ENCODE data around the gene AGT.
"Not testable (repeated sequence)": the region's sequence is repeated elsewhere in the genome, so short reads cannot be mapped to it uniquely, and the experiment has no call there.

AGT gene

GRCh38 chr1:230706887-230707731 is 6.8 kb downstream of the AGT start:
- DNase-seq (ENCODE audit: low read depth) = no peak

- no peak for DNase-seq (ENCODE audit: low read depth)
Observed at GRCh38 chr1:230706020-230706699, 7.8 kb downstream of the AGT start.

GRCh38 chr1:230705289-230706019 is 8.5 kb downstream of the AGT start:
- no peak for DNase-seq (ENCODE audit: low read depth)

- no peak for DNase-seq (ENCODE audit: low read depth)
Observed at GRCh38 chr1:230704830-230705229, 9.1 kb downstream of the AGT start.

- DNase-seq (ENCODE audit: low read depth) = no peak
Observed at GRCh38 chr1:230703679-230704385, 10.1 kb downstream of the AGT start.

GRCh38 chr1:230702934-230703678 is 10.8 kb downstream of the AGT start:
- no peak for DNase-seq (ENCODE audit: low read depth)

- no peak for DNase-seq (ENCODE audit: low read depth)
Observed at GRCh38 chr1:230701895-230702768, 11.8 kb downstream of the AGT start.

- DNase-seq (ENCODE audit: low read depth) = no peak
Observed at GRCh38 chr1:230701434-230701833, 12.5 kb downstream of the AGT start.

GRCh38 chr1:230700132-230700531 is 13.8 kb downstream of the AGT start:
- no peak for DNase-seq (ENCODE audit: low read depth)

GRCh38 chr1:230699716-230700115 is 14.2 kb downstream of the AGT start:
- no peak for DNase-seq (ENCODE audit: low read depth)

GRCh38 chr1:230698964-230699363 is 15.0 kb downstream of the AGT start:
- not testable (repeated sequence) for DNase-seq (ENCODE audit: low read depth)

GRCh38 chr1:230698130-230698529 is 15.8 kb downstream of the AGT start:
- DNase-seq (ENCODE audit: low read depth) = no peak

- DNase-seq (ENCODE audit: low read depth) = no peak
Observed at GRCh38 chr1:230696722-230697437, 17.0 kb downstream of the AGT start.

GRCh38 chr1:230696218-230696617 is 17.7 kb downstream of the AGT start:
- no peak for DNase-seq (ENCODE audit: low read depth)

GRCh38 chr1:230694991-230695390 is 18.9 kb downstream of the AGT start:
- DNase-seq (ENCODE audit: low read depth) = no peak

- no peak for DNase-seq (ENCODE audit: low read depth)
Observed at GRCh38 chr1:230694464-230694863, 19.5 kb downstream of the AGT start.

- no peak for DNase-seq (ENCODE audit: low read depth)
Observed at GRCh38 chr1:230693777-230694176, 20.1 kb downstream of the AGT start.

- no peak for DNase-seq (ENCODE audit: low read depth)
Observed at GRCh38 chr1:230693221-230693620, 20.7 kb downstream of the AGT start.

GRCh38 chr1:230691615-230692014 is 22.3 kb downstream of the AGT start:
- no peak for DNase-seq (ENCODE audit: low read depth)

GRCh38 chr1:230690101-230690500 is 23.8 kb downstream of the AGT start:
- no peak for DNase-seq (ENCODE audit: low read depth)

Data from stimulated activated CD8-positive, alpha-beta memory T cell treated with anti-CD3 and anti-CD28 coated beads, Interleukin-15, amount 100 ng/mL, for 1 hour (primary cell).